ENCODE data around the gene TIAM1. TPM values are rescaled to one million over a fixed set of nuclear protein-coding genes. Genes with fewer than 3 reads are reported as not detected.

The TIAM1 gene
- total RNA-seq, 1 donor from 2014 or later: 41.3 TPM

DNA sequence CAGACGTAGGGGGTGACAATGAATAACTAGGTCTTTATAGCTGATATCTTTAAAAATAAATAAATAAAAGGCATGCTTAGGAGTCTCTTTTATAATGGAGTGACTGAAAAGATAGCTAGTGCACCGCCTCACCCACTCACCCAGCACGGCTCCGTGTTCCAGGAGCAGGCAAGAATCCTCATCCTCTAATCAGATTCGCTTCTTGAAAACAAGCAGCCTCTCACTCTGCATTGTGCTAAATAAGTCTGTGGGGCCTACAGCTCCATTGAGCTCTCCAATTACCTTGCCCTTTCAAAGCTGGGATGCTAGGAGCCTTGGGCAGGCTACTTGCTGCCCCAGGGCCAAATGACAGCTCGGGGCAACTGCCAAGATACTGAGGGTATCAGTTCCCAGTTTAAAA, 91.5 kb downstream of the TIAM1 start:
- no peak for TF ChIP-seq POLR2A (IDR thresholded peaks at IDR 0.05)
- TF ChIP-seq POLR2AphosphoS5 (IDR thresholded peaks at IDR 0.05; ENCODE audit: insufficient read depth in 1 of 2, low read depth in 1 of 2): no peak
- TF ChIP-seq CTCF (IDR thresholded peaks at IDR 0.05): no peak
- intact Hi-C loops (cut with DNase I): no loop called here

GRCh38 chr21:31252091-31252490, 92.0 kb downstream of the TIAM1 start:
- H3K36me3 ChIP-seq: no peaks in the 10 kb centered on the region
- no peak overlapping the region for H3K4me3 ChIP-seq
- no peaks in the 10 kb centered on the region for H3K27me3 ChIP-seq
- no peak for TF ChIP-seq CTCF (IDR thresholded peaks at IDR 0.05)
- no peak for TF ChIP-seq POLR2A (IDR thresholded peaks at IDR 0.05)
- no peak for TF ChIP-seq POLR2AphosphoS5 (IDR thresholded peaks at IDR 0.05; ENCODE audit: insufficient read depth in 1 of 2, low read depth in 1 of 2)
- no peaks in the 10 kb centered on the region for H3K9me3 ChIP-seq
- H3K27ac ChIP-seq: no peak overlapping the region
- intact Hi-C loops (cut with DNase I): no loop called here
- no peak for DNase-seq (ENCODE audit: extremely low spot score in 2 of 2)
- no peaks in the 10 kb centered on the region for H3K4me1 ChIP-seq

More for the DNA sequence above, 91.5 kb downstream of the TIAM1 start:
- no peaks in the 10 kb centered on the region for H3K9me3 ChIP-seq
- H3K4me1 ChIP-seq: no peaks in the 10 kb centered on the region
- no peaks in the 10 kb centered on the region for H3K27me3 ChIP-seq
- no peak for DNase-seq (ENCODE audit: extremely low spot score in 2 of 2)
- no peak overlapping the region for H3K4me3 ChIP-seq
- H3K27ac ChIP-seq: no peak overlapping the region
- no peaks in the 10 kb centered on the region for H3K36me3 ChIP-seq

- intact Hi-C loops (cut with DNase I): no loop called here
- H3K27me3 ChIP-seq: no peaks in the 10 kb centered on the region
- DNase-seq (ENCODE audit: extremely low spot score in 2 of 2): no peak
Measured at GRCh38 chr21:31251686-31252085, 92.4 kb downstream of the TIAM1 start.

DNA sequence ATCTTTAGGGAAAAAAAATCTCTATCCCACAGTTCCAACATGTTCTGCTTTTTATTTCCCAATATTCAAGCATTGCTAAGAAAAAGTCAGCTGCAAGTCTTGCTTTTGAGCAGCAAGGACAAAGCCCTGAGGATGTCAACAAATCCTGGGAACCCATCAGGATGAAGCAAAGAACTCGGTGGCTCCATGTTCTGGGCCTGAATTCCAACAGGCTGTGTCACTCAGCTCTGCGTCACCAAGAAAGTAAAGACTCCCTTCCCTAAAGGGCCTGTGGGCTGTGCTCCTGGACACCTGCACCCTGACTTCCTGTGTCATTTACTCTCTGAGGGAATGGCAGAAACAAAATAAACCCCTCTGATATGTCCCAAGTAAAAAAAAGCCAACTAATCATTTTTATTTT, 95.5 kb downstream of the TIAM1 start:
- Histone ChIP-seq H3K36me3 (no peaks in the 10 kb centered on the region), H3K4me1 (no peaks in the 10 kb centered on the region), H3K27me3 (no peaks in the 10 kb centered on the region), H3K4me3 (no peak overlapping the region), H3K27ac (no peak overlapping the region), H3K9me3 (peaks cover 2% of the 10 kb centered on the region)
- intact Hi-C loops (cut with DNase I): no loop called here
- DNase-seq (ENCODE audit: extremely low spot score in 2 of 2): no peak
- TF ChIP-seq CTCF (IDR thresholded peaks at IDR 0.05): no peak
- TF ChIP-seq POLR2AphosphoS5 (IDR thresholded peaks at IDR 0.05; ENCODE audit: insufficient read depth in 1 of 2, low read depth in 1 of 2): no peak
- TF ChIP-seq POLR2A (IDR thresholded peaks at IDR 0.05): no peak

More at GRCh38 chr21:31251686-31252085, 92.4 kb downstream of the TIAM1 start:
- H3K27ac ChIP-seq: no peak overlapping the region
- TF ChIP-seq CTCF (IDR thresholded peaks at IDR 0.05) (no peak), POLR2A (IDR thresholded peaks at IDR 0.05) (no peak), POLR2AphosphoS5 (IDR thresholded peaks at IDR 0.05; ENCODE audit: insufficient read depth in 1 of 2, low read depth in 1 of 2) (no peak)
- no peaks in the 10 kb centered on the region for H3K9me3 ChIP-seq
- H3K4me3 ChIP-seq: no peak overlapping the region
- no peaks in the 10 kb centered on the region for H3K36me3 ChIP-seq
- H3K4me1 ChIP-seq: no peaks in the 10 kb centered on the region

GRCh38 chr21:31243611-31244010, 100.5 kb downstream of the TIAM1 start:
- no peak for TF ChIP-seq POLR2A (IDR thresholded peaks at IDR 0.05)
- no peak for TF ChIP-seq POLR2AphosphoS5 (IDR thresholded peaks at IDR 0.05; ENCODE audit: insufficient read depth in 1 of 2, low read depth in 1 of 2)
- Histone ChIP-seq H3K36me3 (no peaks in the 10 kb centered on the region), H3K9me3 (peaks cover 6% of the 10 kb centered on the region), H3K27me3 (no peaks in the 10 kb centered on the region), H3K4me1 (no peaks in the 10 kb centered on the region), H3K27ac (no peak overlapping the region), H3K4me3 (no peak overlapping the region)
- DNase-seq (ENCODE audit: extremely low spot score in 2 of 2): no peak
- intact Hi-C loops (cut with DNase I): no loop called here

Data from vagina (tissue), 2 donors.